Ammon's horn (tissue), 1 donor: ENCODE results near the gene HPSE2.
A peak's percentile ranks its signal among the peaks of the same experiment; 100 is the strongest.
"Not testable (repeated sequence)": the region's sequence is repeated elsewhere in the genome, so short reads cannot be mapped to it uniquely, and the experiment has no call there.

Experiments
- DNase-seq: peaks from one replicate; pipeline ENCODE4 v3.0.0-alpha.2; 2016; ENCODE audit warnings: low spot score

The HPSE2 gene

GRCh38 chr10:99235658-99236626 is at the start of gene HPSE2:
Gene HPSE2 (minus strand): TSS chr10:99235852.
- DNase-seq: no peak

DNA sequence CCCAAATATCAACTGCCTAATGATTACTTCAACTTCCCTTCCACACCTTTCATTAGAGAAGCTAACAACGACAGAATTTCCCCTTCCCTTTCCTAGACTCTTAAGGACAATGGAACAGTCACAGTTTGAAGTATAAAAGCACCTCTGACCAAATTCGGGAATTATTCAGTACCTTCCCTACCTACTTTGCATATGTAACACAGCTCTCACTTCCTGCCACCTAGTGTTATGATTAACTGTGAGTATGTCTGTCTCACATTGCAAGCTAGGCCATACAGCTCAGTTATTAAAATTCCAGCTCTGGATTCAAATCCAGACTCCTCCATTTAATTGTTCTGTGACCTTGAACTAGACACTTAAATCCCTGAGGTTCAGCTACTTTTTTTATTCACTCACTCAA is 44.8 kb upstream of the HPSE2 start:
- DNase-seq: no peak

DNA sequence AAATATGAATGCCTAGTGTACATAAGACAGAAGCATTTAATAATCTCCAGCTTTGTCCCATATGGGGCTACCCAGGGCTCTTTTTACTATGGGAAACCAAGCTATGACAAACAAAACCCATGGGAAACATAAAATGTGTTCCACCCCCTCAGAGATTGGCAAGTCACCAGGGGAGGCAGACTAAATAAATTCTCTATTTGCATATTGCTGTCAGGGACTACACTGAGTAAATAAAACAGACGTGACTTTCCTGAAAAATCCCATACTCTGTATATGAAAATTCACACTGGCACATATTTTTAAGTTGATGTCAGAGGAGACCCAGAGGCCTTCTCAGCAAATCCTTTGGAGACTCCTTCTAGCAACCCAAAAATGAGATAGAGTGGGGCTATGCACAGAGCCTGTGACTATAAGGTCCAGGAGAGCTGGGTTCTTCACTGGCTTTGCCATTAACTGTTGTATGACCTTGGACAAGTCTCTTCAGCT is 44.0 kb upstream of the HPSE2 start:
- DNase-seq: no peak

GRCh38 chr10:99276848-99277486 is 41.3 kb upstream of the HPSE2 start:
- no peak for DNase-seq

DNA sequence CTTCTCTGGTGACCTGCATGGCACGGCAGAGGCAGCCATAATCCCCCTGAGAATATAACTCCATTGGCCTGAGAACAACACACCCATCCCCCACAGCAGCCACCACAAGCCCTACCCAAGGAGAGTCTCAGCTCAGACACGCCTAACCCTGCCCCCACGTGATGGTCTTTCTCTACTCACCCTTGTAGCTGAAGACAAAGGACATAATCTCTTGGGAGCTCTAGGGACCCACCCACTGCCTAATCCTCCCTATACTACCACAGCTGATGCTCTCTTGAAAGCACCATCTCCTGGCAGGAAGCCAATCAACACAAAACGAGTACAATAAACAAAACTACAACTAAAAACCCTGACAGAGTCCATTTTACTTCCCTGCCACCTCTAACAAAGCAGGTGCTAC is 30.7 kb upstream of the HPSE2 start:
- no peak for DNase-seq

DNA sequence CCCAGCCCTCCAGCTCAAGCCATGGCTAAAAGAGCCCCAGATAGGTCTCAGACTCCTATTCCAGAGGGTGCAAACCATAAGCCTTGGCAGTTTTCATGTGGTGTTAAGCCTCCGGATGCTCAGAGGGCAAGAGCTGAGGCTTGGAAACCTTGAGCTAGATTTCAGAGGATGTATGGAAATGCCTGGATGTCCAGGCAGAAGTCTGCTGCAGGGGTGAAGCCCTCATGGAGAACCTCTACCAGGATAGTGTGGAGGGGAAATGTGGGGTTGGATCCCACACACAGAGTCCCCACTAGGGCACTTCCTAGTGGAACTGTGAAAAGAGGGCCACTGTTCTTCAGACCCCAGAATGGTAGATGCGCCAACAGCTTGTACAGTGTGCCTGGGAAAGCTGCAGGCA is 13.2 kb upstream of the HPSE2 start:
- DNase-seq: no peak

- DNase-seq: not testable (repeated sequence)
Measured at GRCh38 chr10:99247893-99248292, 12.2 kb upstream of the HPSE2 start.

GRCh38 chr10:99236627-99237309 is 1.1 kb upstream of the HPSE2 start:
- no peak for DNase-seq

GRCh38 chr10:99234791-99235657 is 628 bp downstream of the HPSE2 start:
- DNase-seq: no peak

DNA sequence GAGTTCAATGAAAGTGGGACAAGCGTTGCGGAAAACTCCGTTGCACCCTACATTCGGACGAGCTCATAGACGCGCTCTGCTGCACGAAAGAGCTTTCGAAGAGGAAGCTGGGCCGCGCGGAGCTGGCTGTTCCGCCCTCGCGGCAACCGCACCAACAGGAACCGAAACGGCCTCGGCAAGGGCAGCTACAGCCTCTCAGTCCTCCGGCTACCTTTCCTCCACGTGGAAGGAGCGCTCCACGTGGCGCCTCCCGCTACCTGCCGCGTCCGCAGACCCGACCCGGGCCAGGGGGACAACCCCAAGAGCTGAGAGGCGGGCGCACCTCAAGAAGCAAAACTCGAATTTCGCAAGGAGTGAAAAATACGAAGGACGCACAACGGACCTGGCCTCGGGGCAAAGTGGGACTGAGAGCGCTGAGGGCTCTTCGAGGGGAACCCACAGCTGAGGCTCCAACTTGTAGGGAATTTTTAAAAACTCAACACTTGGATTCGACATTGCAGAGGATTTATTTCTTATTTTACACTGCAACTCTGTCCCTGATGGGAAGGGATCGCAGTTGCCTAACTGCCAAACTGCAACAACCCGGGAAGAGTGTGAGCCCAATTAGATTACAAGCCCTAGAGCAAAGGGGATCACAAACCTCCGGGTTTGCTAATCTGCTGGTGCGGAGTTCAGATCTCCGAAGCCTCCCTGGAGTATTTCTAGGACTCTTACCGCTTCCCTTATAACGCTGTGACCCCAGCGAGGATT is 1.4 kb downstream of the HPSE2 start:
- DNase-seq: peak; percentile 65

GRCh38 chr10:99233689-99234037 is 2.0 kb downstream of the HPSE2 start:
- DNase-seq: no peak

- no peak for DNase-seq
Measured at GRCh38 chr10:99233000-99233688, 2.5 kb downstream of the HPSE2 start.

- peak; percentile 5 for DNase-seq
Measured at GRCh38 chr10:99232360-99232999, 3.2 kb downstream of the HPSE2 start.

- no peak for DNase-seq
Measured at GRCh38 chr10:99224766-99225165, 10.9 kb downstream of the HPSE2 start.

GRCh38 chr10:99207340-99207739 is 28.3 kb downstream of the HPSE2 start:
- no peak for DNase-seq

- DNase-seq: no peak
Measured at GRCh38 chr10:99203310-99203709, 32.3 kb downstream of the HPSE2 start.

DNA sequence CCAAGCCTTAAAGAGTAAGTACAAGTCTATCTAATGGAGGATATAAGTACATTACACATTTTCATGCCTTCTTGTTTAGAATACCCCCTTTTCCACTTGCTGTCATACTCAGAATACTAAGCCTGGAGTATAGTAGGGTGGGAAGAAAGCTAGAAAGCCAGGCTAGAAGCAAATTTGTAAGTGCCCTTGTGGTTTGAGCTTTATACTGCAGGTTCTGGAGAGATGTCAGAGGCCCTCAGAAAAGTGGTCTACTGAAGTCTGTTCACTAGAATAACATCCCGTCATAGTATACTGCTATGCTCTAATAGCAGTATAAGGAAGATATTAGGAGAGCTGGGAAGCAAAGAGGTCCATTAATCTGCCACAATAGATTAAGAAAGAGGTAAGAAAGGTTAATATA is 62.7 kb downstream of the HPSE2 start:
- DNase-seq: no peak

DNA sequence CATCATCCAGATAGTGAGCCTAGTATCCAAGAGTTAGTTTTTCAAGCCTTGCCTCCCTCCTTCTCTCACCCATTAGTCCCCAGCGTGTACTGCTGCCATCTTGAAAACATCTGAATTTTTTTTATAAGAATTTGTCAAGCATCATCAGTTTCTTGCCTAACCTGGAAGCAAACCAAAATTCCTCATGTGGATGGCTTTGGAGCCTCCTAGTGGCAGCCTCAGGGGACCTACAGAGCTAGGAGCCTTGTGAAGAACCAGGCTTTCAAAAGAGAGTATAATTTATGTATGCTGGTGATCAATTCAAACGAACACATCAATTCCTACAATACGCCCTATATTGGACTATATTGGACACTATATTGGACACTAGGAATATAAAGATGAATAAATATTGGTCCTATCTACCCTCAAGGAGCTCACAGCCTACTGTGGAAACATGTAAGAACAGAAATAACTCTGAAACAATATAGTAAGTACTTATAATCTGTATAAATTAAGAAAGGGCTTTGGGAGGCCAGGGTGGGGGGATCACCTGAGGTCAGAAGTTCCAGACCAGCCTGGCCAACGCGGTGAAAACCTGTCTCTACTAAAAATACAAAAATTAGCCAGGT is 63.4 kb downstream of the HPSE2 start:
- peak; percentile 57 for DNase-seq

- DNase-seq: no peak
Measured at GRCh38 chr10:99170116-99170675, 65.5 kb downstream of the HPSE2 start.
